HepG2 (cell line): ENCODE measurements around the gene DAB1. TPM values are rescaled to one million over a fixed set of nuclear protein-coding genes. Genes with fewer than 3 reads are reported as not detected.

Source experiments
- ATAC-seq: fragments of 200-7000 bp; cut with Tn5 transposase; 3 replicates; pipeline ENCODE4 v1.9.1; 2020; ENCODE audit warnings: mild to moderate bottlenecking, moderate library complexity
- BruUV-seq: library from RNA; stranded (reverse); fragments of 400-500 nt; replicated peaks from 2 replicates; lab custom pipeline; 2021; lab: Mats Ljungman, UMichigan
- CTCF ChIA-PET: fragments of 300-600 bp; formaldehyde crosslinking; extraction: SDS; loops from one replicate; lab custom pipeline; 2021; ENCODE audit warnings: low total read pairs, inconsistent platforms, low intra/inter-chr PET ratio; lab: Yijun Ruan, JAX
- POLR2A ChIA-PET: fragments of 350-600 bp; sonication (Branson Sonifier 250); formaldehyde crosslinking; loops from one replicate; lab custom pipeline; 2020; ENCODE audit warnings: antibody characterized with exemption, inconsistent platforms; lab: Yijun Ruan, JAX
- DNase-seq: peaks from one replicate; pipeline ENCODE4 v3.0.0-alpha.2; 2015; ENCODE audit warnings: low spot score
- FAIRE-seq: peaks from 3 replicates; lab custom pipeline; 2011; peaks lifted over from hg19 to GRCh38; lab: Jason Lieb, UNC
- H2AFZ ChIP-seq: one replicate; pipeline ENCODE4 v1.6.1; 2011; ENCODE audit warnings: low read length, inconsistent platforms
- H3K27ac ChIP-seq: fragments of 300-600 bp; 3 replicates; pipeline ENCODE4 v1.8.0; 2011; ENCODE audit warnings: mixed run types, mild to moderate bottlenecking, mixed read lengths, low read length, inconsistent platforms; ENCODE audit not compliant: insufficient read depth; ENCODE audit errors: extremely low read length
- H3K27me3 ChIP-seq, 2 experiments: fragments of 200-600 bp in 1 of 2; 2 replicates in 1 of 2; 3 replicates in 1 of 2; pipeline versions ENCODE4 v1.6.0 to v1.8.0; 2011; ENCODE audit warnings: low read length in 2 of 2, mild to moderate bottlenecking in 2 of 2, moderate library complexity in 2 of 2, inconsistent platforms in 1 of 2; ENCODE audit not compliant: insufficient read depth in 2 of 2, control insufficient read depth in 1 of 2
- H3K36me3 ChIP-seq, 2 experiments: fragments of 200-600 bp in 1 of 2; replicated peaks in 1 of 2; 2 replicates in 1 of 2; 3 replicates in 1 of 2; pipeline versions ENCODE4 v1.5.1 to v1.8.0; 2011; ENCODE audit warnings: low read length in 2 of 2, inconsistent platforms in 1 of 2; ENCODE audit not compliant: insufficient read depth in 2 of 2, control insufficient read depth in 1 of 2
- H3K4me1 ChIP-seq: 2 replicates; pipeline ENCODE4 v1.5.1; 2012; ENCODE audit warnings: low read length, inconsistent platforms; ENCODE audit not compliant: insufficient read depth
- H3K4me2 ChIP-seq: 2 replicates; pipeline ENCODE4 v1.6.0; 2011; ENCODE audit warnings: low read depth, low read length, inconsistent platforms
- H3K4me3 ChIP-seq, 3 experiments: fragments of 200-600 bp in 1 of 3; sonication (generic), shearing (Covaris generic) in 1 of 3; replicated peaks in 1 of 3; 2 replicates each; pipeline ENCODE4 v1.5.1; 2011 to 2016; ENCODE audit warnings: low read length in 3 of 3, inconsistent platforms in 2 of 3, low read depth in 2 of 3, mild to moderate bottlenecking in 2 of 3, control low read depth in 1 of 3, mixed read lengths in 1 of 3; ENCODE audit not compliant: insufficient read depth in 1 of 3
- H3K79me2 ChIP-seq: one replicate; pipeline ENCODE4 v1.6.1; 2011; ENCODE audit warnings: low read length, inconsistent platforms; ENCODE audit not compliant: insufficient read depth
- H3K9ac ChIP-seq: 2 replicates; pipeline ENCODE4 v1.6.0; 2011; ENCODE audit warnings: mild to moderate bottlenecking, low read depth, low read length, inconsistent platforms; ENCODE audit not compliant: insufficient read depth
- H3K9me3 ChIP-seq: 2 replicates; pipeline ENCODE4 v1.5.1; 2012; ENCODE audit warnings: mild to moderate bottlenecking, low read length
- H4K20me1 ChIP-seq: 2 replicates; pipeline ENCODE4 v1.6.0; 2011; ENCODE audit warnings: inconsistent platforms, mild to moderate bottlenecking, low read length, moderate library complexity; ENCODE audit not compliant: insufficient read depth
- DNMT1 ChIP-seq: sonication (generic); formaldehyde crosslinking; IDR thresholded peaks from 2 replicates; pipeline ENCODE4 v1.5.1; 2020; ENCODE audit warnings: mild to moderate bottlenecking, missing genetic modification reagents
- EEA1 ChIP-seq: sonication (generic); formaldehyde crosslinking; IDR thresholded peaks from 2 replicates; pipeline ENCODE4 v1.5.1; 2020; ENCODE audit warnings: mild to moderate bottlenecking, missing genetic modification reagents, borderline replicate concordance
- ISX ChIP-seq: sonication (generic); formaldehyde crosslinking; conservative IDR thresholded peaks from 2 replicates; pipeline ENCODE4 v1.5.0; 2020; ENCODE audit warnings: missing genetic modification reagents
- ZBTB33 ChIP-seq: sonication (generic); formaldehyde crosslinking; IDR thresholded peaks from 2 replicates; pipeline ENCODE4 v1.4.0; 2020; ENCODE audit warnings: missing genetic modification reagents
- ZBTB7B ChIP-seq: sonication (generic); formaldehyde crosslinking; IDR thresholded peaks from 2 replicates; pipeline ENCODE4 v1.4.0; 2020; ENCODE audit warnings: missing genetic modification reagents
- ZMYM3 ChIP-seq: sonication (generic); formaldehyde crosslinking; IDR thresholded peaks from 2 replicates; pipeline ENCODE4 v1.5.1; 2020; ENCODE audit warnings: mild to moderate bottlenecking, missing genetic modification reagents
- WGBS: methylation state at CpG from one replicate; pipeline ENCODE4 v1.1.6; 2017; ENCODE audit warnings: low lambda C conversion rate; 5-methylcytosine and 5-hydroxymethylcytosine counted together
- in situ Hi-C: cut with HindIII; loops from 2 replicates; pipeline ENCODE4 v1.10.0; 2017; ENCODE audit warnings: low pct_unique_long_range_greater_than_20kb; ENCODE audit not compliant: extremely low pct_ligation_motif_present
- intact Hi-C: fragments of 100-400 bp; cut with micrococcal nuclease; formaldehyde crosslinking; loops from one replicate; pipeline ENCODE4 v1.10.0; 2022; ENCODE audit not compliant: unreplicated experiment
- polyA plus RNA-seq, 8 experiments: library from polyadenylated mRNA; depleted of rRNA in 3 of 8; stranded (reverse) in 7 of 8; unstranded in 1 of 8; fragments of >200 nt; fragmentation: Illumina TruSeq in 4 of 8; extraction: Trizol in 4 of 8; gene quantifications; 2 replicates each; pipeline versions ENCODE4 v1.2.1 to v1.2.3, GENCODE V29; 2011 to 2016; ENCODE audit warnings: low read depth in 4 of 8, missing spikeins in 1 of 8, mixed read lengths in 1 of 8; ENCODE audit not compliant: insufficient read depth in 1 of 8
- total RNA-seq, 5 experiments: library from RNA; depleted of rRNA; stranded (reverse); fragments of >200 nt; fragmentation: Illumina TruSeq; extraction: Trizol; gene quantifications; 2 replicates each; pipeline ENCODE4 v1.2.3, GENCODE V29; 2016; ENCODE audit warnings: low read depth in 1 of 5

DAB1 gene
- total and polyA plus RNA-seq, 2 of the 13 experiments (the other 11 are each of a cell fraction or from before 2014, with no cell fraction given) = 0.04 to 0.13 TPM

- intact Hi-C loops = loop anchor here (5.0 to 10.0 kb wide), 2 partner anchors 74 to 351 kb away; no protein-coding TSS in a partner anchor
- 22% methylated on average over 9 of the region's 9 CpGs for WGBS
- H3K27me3 ChIP-seq = peaks cover 9 to 51% of the 10 kb centered on the region in 2 experiments
Measured at GRCh38 chr1:57420981-57421785, 2.7 kb downstream of the DAB1 start.

More at GRCh38 chr1:57420981-57421785, 2.7 kb downstream of the DAB1 start:
- H2AFZ ChIP-seq = no peak overlapping the region
- H3K9me3 ChIP-seq = no peaks in the 10 kb centered on the region
- no peaks in the 10 kb centered on the region for H4K20me1 ChIP-seq
- H3K9ac ChIP-seq = no peak overlapping the region
- POLR2A ChIA-PET = no interaction called here
- CTCF ChIA-PET = no interaction called here
- TF ChIP-seq EEA1 (CRISPR knock-in tag) (no peak), ISX (CRISPR knock-in tag) (no peak), ZMYM3 (CRISPR knock-in tag) (no peak), ZBTB33 (CRISPR knock-in tag) (no peak), DNMT1 (CRISPR knock-in tag) (no peak), ZBTB7B (CRISPR knock-in tag) (no peak)
- in situ Hi-C loops = loop anchor here (10.0 kb wide), 1 partner anchor 624 kb away; no protein-coding TSS in a partner anchor
- H3K27ac ChIP-seq = no peak overlapping the region
- peaks cover 18% of the 10 kb centered on the region for H3K4me1 ChIP-seq
- H3K36me3 ChIP-seq = no peaks in the 10 kb centered on the region
- no TSS peak for BruUV-seq
- no peak overlapping the region for H3K4me3 ChIP-seq
- FAIRE-seq (no peak), DNase-seq (no peak), ATAC-seq (no peak)
- H3K79me2 ChIP-seq = no peaks in the 10 kb centered on the region
- no peak overlapping the region for H3K4me2 ChIP-seq
